ENCODE results near the gene LBH. TPM values are rescaled to one million over a fixed set of nuclear protein-coding genes. Genes with fewer than 3 reads are reported as not detected.

LBH gene
- total and polyA plus RNA-seq, 2 experiments from 2014 or later = 162 to 285 TPM

DNA sequence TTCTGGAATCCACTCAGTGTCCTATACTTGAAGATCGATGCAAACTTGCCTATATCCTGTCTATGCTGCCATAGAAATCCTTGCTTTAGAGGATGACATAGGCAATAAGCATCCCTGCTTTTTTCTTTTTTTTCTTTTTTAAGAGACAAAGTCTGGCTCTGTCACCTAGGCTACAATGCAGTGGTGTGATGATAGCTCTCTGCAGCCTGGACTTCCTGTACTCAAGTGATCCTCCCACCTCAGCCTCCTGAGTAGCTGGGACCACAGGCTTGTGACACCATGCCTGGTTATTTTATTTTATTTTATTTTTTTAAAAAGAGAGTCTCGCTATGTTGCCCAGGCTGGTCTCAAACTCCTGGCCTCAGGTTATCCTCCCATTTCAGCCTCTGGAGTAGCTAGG lies 76.9 kb downstream of the LBH start:
- in situ Hi-C loops (cut with MboI) = no loop called here
- H3K27me3 ChIP-seq (replicated peaks; ENCODE audit: insufficient read depth) = no peaks in the 10 kb centered on the region
- TF ChIP-seq EZH2phosphoT487 (IDR thresholded peaks at IDR 0.05; ENCODE audit: insufficient read depth, low read depth) (no peak), EZH2 (IDR thresholded peaks at IDR 0.05; ENCODE audit: insufficient read depth, poor library complexity, severe bottlenecking) (no peak)
- DNase-seq = no peak
- WGBS, 2 experiments (ENCODE audit: low coverage in 1 of 2, low lambda C conversion rate in 2 of 2, missing lambda C conversion rate in 2 of 2) = 97% methylated on average over 2 of the region's 2 CpGs
- H3K9me3 ChIP-seq (ENCODE audit: low read depth) = no peaks in the 10 kb centered on the region
- no peak overlapping the region for H2AFZ ChIP-seq
- H3K4me3 ChIP-seq = no peak overlapping the region
- H3K9me2 ChIP-seq (ENCODE audit: insufficient read depth) = no peaks in the 10 kb centered on the region
- H3K79me2 ChIP-seq (ENCODE audit: insufficient read depth) = no peaks in the 10 kb centered on the region
- no peak overlapping the region for H3K9ac ChIP-seq
- no peak overlapping the region for H3K27ac ChIP-seq
- H3K4me2 ChIP-seq (ENCODE audit: unreplicated experiment) = no peak overlapping the region
- H3K36me3 ChIP-seq (ENCODE audit: low read depth) = no peaks in the 10 kb centered on the region
- H3F3A ChIP-seq (ENCODE audit: insufficient read depth) = 0 out of 2 replicates have a peak, but pooled peaks cover 5% of the 10 kb centered on the region
- no peaks in the 10 kb centered on the region for H4K20me1 ChIP-seq (ENCODE audit: insufficient read depth)
- peaks cover 16% of the 10 kb centered on the region for H3K4me1 ChIP-seq (ENCODE audit: insufficient read depth)

Small RNAs within 50 kb of the gene (small RNA-seq; reads per million reads assigned to genes)
- gene SNORA10B (ENCODE audit: low read depth, low replicate concordance) = not detected

Other genes with a start within 250 kb of the LBH start
- 93.6 and 101 TPM in 2 replicates for gene YPEL5, start 84.5 kb upstream of the LBH start, total RNA-seq (2014; rRNA removed; shearing (Covaris generic))
- 128 and 129 TPM in 2 replicates for gene YPEL5, start 84.5 kb upstream of the LBH start, polyA plus RNA-seq (2016; fragmentation: Nextera tagmentation; extraction: Ambion mirVana)
- gene LCLAT1, start 215.7 kb downstream of the LBH start, total RNA-seq (2014; rRNA removed; shearing (Covaris generic)) = 31.7 and 32.3 TPM in 2 replicates
- gene LCLAT1, start 215.7 kb downstream of the LBH start, polyA plus RNA-seq (2016; fragmentation: Nextera tagmentation; extraction: Ambion mirVana) = 29.7 and 31.2 TPM in 2 replicates

Data from GM23248 (cell line).